ENCODE results near the gene OR4D2.

DNA sequence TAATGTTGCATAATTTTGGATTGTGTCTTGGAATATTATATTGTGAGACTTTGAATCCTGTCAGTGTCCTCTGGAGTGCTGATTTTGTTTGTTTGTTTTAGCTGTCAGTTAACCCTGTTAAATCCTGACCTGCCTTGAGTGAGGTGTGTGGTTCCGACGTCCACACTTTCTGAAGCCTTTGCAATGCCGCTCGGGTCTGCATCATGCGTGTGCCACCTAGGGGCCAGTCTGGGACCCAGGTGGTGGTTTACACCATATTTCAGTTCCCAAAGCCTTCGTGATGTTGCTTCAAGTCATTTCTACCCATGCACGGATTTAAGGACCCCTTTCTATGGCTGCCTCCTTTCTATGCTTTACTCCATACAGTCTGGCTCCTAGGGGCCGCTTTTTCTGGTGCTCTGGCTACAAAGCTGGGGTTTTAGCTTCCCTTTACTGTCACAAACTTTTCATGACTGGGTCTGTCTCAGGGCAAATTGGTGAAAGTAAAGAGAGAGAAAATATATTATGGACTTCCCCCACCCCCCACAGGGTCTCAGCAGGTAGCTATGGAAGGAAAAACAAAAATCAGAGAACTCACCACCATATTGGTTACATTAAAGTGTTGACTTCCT, 30.0 kb upstream of the OR4D2 start:
- TF ChIP-seq, protein P1, sequence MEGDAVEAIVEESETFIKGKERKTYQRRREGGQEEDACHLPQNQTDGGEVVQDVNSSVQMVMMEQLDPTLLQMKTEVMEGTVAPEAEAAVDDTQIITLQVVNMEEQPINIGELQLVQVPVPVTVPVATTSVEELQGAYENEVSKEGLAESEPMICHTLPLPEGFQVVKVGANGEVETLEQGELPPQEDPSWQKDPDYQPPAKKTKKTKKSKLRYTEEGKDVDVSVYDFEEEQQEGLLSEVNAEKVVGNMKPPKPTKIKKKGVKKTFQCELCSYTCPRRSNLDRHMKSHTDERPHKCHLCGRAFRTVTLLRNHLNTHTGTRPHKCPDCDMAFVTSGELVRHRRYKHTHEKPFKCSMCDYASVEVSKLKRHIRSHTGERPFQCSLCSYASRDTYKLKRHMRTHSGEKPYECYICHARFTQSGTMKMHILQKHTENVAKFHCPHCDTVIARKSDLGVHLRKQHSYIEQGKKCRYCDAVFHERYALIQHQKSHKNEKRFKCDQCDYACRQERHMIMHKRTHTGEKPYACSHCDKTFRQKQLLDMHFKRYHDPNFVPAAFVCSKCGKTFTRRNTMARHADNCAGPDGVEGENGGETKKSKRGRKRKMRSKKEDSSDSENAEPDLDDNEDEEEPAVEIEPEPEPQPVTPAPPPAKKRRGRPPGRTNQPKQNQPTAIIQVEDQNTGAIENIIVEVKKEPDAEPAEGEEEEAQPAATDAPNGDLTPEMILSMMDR (IDR thresholded peaks at IDR 0.05; ENCODE audit: insufficient read depth, low read length, poor library complexity, severe bottlenecking) = peak; percentile 54
- TF ChIP-seq EZH2phosphoT487 (conservative IDR thresholded peaks at IDR 0.05; ENCODE audit: low read length) = no peak
